Peyer's patch (tissue), 4 donors: Measurements from ENCODE around the gene SMIM21.

Experiments used
- POLR2A ChIP-seq, 2 donors: fragments of 450-650 bp; IDR thresholded peaks; one replicate each; pipeline ENCODE4 v1.5.1; 2017; ENCODE audit warnings: antibody characterized with exemption in 2 of 2, mild to moderate bottlenecking in 2 of 2, moderate library complexity in 2 of 2
- TF ChIP-seq, protein P1 (sequence below), 6 experiments: fragments of 450-650 bp in 4 of 6; fragments of 200-600 bp in 2 of 6; sonication (generic) in 1 of 6; IDR thresholded peaks; one replicate each; pipeline ENCODE4 v1.5.1; 2017 to 2019; ENCODE audit warnings: antibody characterized with exemption in 6 of 6, mild to moderate bottlenecking in 3 of 6, moderate library complexity in 1 of 6

DNA sequence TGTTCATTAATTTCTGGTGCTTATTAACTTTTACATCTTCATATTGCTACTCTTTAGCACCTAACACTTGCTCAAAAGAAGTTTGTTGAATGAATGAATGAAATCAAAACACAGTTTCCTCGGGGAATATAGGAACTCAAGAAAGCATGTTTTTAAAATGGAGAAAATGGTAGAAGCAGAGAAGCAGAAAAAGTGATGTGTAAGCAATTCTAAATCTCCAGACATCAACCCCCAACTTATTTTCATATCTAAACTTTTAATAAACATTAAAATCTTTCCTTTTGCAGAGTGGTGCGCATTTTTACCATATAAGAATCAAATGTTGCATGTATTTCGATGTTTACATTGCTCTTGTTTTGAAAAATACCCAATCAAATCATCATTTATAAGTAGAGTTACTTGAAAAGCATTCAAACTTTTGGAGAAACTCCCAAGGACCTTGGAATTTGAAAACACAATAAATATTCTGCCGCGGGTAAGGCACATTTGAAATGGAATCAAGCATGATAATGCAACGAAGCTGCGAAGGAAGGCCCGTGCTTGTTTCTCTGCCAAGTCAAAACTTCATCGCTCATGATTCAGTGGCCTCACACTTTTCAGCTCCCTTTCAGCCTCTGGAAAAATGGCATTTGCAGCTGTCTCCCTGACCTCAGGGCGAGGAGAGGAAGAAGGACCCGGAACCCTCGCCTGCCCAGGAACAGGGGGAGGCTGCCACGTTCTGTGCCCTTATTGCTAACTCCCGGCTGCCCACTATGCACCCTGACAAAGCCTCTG, 26.7 kb upstream of the SMIM21 start:
- TF ChIP-seq, protein P1, sequence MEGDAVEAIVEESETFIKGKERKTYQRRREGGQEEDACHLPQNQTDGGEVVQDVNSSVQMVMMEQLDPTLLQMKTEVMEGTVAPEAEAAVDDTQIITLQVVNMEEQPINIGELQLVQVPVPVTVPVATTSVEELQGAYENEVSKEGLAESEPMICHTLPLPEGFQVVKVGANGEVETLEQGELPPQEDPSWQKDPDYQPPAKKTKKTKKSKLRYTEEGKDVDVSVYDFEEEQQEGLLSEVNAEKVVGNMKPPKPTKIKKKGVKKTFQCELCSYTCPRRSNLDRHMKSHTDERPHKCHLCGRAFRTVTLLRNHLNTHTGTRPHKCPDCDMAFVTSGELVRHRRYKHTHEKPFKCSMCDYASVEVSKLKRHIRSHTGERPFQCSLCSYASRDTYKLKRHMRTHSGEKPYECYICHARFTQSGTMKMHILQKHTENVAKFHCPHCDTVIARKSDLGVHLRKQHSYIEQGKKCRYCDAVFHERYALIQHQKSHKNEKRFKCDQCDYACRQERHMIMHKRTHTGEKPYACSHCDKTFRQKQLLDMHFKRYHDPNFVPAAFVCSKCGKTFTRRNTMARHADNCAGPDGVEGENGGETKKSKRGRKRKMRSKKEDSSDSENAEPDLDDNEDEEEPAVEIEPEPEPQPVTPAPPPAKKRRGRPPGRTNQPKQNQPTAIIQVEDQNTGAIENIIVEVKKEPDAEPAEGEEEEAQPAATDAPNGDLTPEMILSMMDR (IDR thresholded peaks at IDR 0.05) = no peak
- TF ChIP-seq POLR2A (IDR thresholded peaks at IDR 0.05) = no peak
